Hippocampal formation (tissue), 2 donors: ENCODE results near the gene INTS15.
"Not testable (repeated sequence)": the region's sequence is repeated elsewhere in the genome, so short reads cannot be mapped to it uniquely, and the experiment has no call there.

Experiments
- DNase-seq, 2 donors: peaks; one replicate each; lab custom pipeline; 2025; lab: John Stamatoyannopoulos, UW

INTS15 gene

GRCh38 chr7:6618621-6619020 is 28.8 kb downstream of the INTS15 start:
- no peak for DNase-seq

GRCh38 chr7:6619961-6620360 is 30.1 kb downstream of the INTS15 start:
- DNase-seq = no peak

DNA sequence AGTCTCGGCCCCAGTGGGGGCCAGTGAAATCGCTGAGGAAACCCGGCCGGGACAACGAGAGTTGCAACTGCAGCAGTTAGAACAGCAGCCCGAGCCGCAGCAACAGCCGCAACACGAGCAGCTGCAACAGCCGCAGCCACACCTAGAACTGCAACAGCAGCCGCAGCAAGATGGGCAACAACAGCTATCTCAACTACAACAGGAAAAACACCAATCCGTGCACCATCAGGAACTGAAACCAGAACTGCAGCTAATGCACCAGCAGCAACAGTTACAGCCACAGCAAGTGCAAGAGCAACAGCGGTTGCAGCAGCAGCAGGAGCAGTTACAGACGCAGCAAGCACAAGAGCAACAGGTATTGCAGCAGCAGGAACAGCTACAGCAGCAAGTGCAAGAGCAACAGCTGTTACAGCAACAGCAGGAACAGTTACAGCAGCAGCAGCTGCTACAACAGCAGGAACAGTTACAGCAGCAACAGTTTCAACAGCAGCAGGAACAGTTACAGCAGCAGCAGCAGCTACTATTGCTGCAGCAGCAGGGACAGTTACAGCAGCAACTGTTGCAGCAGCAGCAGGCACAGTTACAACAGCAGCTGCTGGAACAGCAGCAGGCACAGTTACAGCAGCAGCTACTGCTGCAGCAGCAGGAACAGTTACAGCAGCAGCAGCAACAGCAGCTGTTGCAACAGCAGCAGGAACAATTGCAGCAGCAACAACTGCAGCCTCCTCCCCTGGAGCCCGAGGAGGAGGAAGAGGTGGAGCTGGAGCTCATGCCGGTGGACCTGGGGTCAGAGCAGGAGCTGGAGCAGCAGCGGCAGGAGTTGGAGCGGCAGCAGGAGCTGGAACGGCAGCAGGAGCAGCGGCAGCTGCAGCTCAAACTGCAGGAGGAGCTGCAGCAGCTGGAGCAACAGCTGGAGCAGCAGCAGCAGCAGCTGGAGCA is 31.6 kb downstream of the INTS15 start:
- no peak for DNase-seq

DNA sequence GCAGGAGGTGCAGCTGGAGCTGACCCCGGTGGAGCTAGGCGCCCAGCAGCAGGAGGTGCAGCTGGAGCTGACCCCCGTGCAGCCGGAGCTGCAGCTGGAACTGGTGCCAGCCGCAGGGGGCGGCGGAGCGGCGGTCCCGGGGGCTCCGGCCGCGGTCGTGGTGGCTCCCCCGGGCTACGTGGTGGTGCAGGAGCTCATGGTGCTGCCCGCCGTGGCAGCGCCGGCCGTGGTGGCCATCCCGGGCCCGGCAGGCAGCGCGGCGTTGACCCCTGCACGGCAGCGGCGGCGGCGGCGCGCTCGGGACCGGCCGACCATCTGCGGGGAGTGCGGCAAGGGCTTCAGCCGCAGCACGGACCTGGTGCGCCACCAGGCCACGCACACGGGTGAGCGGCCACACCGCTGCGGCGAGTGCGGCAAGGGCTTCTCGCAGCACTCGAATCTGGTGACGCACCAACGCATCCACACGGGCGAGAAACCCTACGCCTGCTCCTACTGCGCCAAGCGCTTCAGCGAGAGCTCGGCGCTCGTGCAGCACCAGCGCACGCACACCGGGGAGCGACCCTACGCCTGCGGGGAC is 32.4 kb downstream of the INTS15 start:
- no peak for DNase-seq

DNA sequence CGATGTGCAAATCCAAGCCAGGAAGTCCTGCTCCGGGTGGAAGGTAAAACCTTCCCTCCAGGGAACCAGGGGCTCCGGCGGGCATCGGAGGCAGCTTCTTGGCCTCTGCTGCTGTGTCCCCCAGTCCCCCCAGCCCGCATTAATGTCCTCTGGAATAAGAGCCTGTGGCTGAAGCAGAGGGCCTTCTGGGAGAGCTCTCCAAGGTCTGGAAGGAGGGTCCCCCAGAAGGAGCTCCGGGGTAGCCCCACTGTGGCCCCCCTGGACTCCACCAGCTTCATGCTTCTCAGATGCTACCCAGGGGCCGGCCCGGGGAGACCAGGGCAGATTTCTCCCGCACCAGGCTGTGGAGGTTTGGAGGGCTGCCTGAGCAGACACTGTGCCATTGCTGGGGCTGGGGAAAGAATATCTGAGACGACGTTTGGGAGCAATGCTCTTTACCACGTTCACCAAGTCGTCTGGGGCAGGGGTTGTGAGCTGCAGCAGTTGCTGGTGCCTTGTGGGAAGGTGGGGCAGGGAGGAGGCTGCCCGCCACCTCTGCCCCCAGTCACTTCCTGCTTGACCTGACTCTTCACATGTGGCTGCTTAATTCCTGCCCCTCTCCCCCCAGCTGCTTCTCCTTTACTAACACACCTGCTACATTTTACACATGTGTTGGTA is 33.9 kb downstream of the INTS15 start:
- DNase-seq = no peak

DNA sequence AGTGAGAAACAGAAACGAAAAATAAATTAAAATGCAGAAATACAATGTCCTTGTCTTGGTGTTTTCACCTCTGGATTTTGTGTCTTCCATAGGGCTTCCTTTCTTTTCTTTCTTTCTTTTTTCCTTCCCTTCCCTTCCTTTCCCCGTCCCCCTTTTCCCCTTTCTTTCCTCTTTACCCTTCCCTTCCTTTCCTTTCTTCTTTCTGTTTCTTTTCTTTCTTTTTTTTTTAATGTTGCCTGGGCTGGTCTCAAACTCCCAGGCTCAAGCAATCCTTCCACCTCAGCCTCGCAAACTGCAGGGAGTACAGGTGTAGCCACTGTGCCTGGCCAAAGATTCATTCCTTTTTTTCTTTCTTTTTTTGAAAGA is 34.4 kb downstream of the INTS15 start:
- DNase-seq = no peak

DNA sequence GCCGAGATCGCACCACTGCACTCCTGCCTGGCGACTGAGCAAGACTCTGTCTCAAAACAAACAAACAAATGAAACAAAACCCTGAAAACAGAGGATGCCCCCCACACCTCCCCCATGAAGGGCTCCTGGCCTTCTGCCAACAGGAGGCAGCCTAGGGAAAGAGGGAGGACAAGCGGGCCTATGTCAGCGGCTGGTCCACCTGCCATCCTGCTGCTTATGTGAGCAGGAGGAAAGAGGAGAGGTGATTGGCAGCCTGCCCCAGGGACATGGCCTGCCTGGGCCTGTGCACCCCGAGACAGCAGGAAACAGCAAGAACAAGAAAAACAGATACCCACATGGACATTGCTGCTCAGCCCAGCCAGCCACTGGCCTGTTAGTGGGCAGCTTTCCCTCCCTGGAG is 38.2 kb downstream of the INTS15 start:
- no peak for DNase-seq

- no peak for DNase-seq
Measured at GRCh38 chr7:6630007-6630849, 40.4 kb downstream of the INTS15 start.

DNA sequence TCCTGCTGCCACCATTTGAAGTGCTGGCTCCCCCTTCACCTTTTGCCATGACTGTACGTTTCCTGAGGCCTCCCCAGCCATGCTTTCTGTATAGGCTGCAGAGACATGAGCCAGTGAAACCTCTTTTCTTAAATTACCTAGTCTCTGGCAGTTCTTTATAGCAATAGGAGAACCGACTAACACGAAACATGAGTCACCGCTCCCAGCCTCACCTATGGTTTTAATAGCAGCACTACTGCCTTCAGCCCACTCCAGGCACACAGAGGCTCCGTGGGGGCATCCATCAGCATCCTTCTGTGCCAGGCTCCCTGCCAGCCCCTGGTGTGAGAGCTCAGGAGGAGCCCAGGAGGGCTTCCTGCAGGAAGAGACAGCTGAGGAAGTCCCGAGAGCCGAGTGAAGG is 41.8 kb downstream of the INTS15 start:
- no peak for DNase-seq

GRCh38 chr7:6634021-6634420 is 44.2 kb downstream of the INTS15 start:
- no peak for DNase-seq

DNA sequence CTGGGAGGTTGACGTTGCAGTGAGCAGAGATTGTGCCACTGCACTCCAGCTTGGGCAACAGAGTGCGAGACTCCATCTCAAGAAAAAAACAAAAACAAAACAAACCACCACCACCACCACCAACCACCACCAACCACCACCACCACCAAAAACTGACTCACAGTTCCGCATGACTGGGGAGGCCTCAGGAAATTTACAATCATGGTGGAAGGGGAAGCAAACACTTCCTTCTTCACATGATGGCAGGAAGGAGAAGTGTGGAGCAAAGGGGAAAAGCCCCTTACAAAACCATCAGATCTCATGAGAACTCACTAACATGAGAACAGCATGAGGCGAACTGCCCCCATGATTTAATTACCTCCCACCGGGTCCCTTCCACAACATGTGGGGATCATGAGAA is 45.1 kb downstream of the INTS15 start:
- DNase-seq = not testable (repeated sequence)

GRCh38 chr7:6636741-6637543 is 47.1 kb downstream of the INTS15 start, which contains the start of gene ZNF316:
Gene ZNF316, plus strand, starts transcription at chr7:6637318. Its CDS starts 5,092 bp downstream, at chr7:6642410.
- DNase-seq = peak; percentile 37 to 39

DNA sequence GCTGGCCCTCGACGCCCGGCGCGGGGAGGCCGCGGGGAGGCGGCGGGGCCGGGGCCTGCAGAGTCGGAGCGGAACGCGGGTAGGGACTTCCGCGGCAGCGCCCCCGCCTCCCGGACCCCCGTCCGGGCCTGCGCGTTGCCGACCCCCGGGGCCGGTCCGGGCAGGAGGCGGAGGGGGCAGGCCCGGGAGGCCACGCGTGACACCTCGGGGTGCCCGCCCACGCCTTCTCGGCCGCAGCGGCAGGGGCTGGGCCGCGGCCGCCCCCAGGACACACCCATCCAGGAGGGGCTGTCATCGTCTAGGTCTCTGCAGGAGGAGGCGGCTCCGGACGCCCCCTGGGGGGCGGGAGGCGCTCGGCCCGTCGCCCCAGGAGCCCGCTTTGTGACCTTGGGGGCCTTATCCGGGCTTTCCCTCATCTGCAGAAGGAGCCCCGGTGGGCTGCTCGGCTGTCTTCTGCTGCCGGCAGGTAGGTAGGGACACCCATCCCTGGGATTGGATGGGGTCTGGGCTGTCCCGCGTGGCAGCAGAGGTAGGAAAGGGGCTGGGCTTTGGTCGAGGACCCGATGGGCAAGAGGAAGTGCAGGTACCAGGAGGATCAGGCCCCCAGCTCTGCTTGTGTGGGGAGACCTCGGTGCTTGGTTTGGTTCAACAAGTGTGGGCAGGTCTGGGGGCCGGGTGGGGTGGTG is 47.9 kb downstream of the INTS15 start:
- no peak for DNase-seq

DNA sequence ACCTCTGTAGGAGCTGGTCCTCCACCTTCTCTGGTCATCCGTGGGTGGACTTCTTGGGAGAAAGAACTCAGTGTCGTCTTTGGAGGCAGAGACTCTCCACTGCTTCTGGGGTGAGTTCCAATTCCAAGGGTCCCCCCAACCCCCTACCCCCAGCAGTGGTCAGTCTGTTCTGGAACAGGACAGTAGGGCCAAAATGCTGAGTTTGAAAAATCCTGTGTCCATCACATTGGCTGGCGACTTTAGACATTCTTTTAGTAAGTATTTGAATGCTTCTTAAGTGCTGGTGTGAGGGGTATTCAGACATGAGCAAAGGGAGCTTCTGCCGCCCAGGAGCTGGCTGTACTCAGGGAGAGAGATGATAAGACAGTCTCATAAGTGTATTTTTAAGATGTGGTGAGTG is 49.2 kb downstream of the INTS15 start:
- DNase-seq = no peak

DNA sequence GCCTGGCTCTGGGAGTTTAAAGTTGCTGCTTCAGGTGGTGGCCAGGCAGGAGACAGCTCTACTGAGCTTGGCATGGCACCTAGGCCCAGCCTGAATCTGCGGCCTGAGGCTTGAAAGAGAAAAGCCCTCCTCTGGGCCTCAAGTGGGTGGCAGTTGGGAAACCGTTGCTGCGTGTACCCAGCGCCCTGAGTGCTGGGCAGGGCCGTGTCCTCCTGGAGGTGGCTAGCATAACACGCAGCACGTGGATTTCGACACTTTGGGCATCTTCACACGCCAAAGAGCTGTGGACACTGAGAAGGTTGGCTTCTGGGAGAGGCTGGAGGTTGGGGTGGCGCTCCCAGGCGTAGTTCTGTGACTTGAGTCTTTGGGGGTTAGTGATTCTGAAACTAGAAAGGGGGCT is 49.8 kb downstream of the INTS15 start:
- DNase-seq = no peak

DNA sequence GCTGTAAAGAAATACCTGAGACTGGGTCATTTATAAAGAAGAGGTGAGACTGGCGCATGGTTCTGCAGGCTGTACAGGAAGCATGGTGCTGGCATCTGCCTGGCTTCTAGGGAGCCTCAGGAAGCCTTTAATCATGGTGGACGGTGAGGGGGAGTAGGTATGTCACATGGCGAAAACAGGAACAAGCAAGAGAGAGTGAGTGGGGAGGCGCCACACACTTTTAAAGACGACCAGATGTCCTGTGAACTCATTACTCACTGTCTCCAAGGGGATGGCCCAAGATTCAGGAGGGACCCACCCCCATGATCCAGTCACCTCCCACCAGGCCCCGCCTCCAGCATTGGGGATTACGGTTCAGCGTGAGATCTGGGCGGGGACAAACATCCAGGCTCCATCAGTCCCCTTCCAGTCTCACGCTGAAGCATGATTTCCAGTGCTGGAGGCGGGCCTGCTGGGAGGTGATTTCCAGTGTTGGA is 50.5 kb downstream of the INTS15 start:
- no peak for DNase-seq

DNA sequence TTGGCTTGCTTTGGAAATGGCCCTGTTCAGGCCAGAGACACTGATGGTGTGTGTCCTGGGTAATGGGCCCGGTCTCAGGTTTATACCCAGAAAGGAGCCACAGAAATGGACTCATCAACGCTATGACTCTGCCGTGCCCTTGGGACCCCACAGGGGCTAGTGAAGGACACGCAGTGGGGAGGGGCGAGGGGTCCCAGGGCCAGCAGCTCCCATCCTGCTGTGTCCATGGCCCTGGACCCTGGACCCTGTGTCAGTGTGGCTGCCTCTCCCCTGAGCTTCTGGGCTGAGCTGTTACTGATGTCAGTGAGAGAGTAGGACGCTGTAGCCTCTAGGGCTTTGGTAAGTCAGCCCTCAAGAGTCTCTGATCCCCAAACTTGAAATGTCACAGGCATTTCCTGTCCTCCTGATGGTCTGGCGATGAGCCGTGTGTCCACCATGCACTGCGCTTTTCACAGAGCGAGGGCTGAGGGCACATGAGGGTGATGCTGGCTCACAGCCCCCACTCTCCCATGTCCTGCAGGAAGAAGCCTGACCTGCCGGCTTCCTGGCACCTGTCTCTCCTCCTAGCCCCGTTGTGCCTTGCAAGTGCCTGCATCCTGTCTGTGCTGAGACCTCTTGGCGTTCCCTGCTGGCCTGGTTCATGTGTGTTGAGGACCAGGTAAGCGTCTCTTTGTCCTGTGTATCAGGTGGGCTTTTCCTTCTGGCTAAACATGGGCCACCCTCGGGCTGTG is 51.6 kb downstream of the INTS15 start:
- DNase-seq = no peak

- no peak for DNase-seq
Measured at GRCh38 chr7:6642239-6642839, 52.5 kb downstream of the INTS15 start.
